GM12891 (cell line): Measurements from ENCODE around the gene ZNF385B.

Source experiments
- DNase-seq: peaks from one replicate; pipeline ENCODE4 v3.0.0; 2011; ENCODE audit warnings: low spot score; ENCODE audit not compliant: insufficient read length
- FAIRE-seq: peaks from 2 replicates; lab custom pipeline; 2011; peaks lifted over from hg19 to GRCh38; lab: Jason Lieb, UNC
- PAX5 ChIP-seq: IDR thresholded peaks from 2 replicates; pipeline ENCODE4 v1.6.1; 2011; ENCODE audit warnings: low read length, moderate library complexity, mild to moderate bottlenecking; ENCODE audit not compliant: insufficient read depth, severe bottlenecking
- POLR2A ChIP-seq: IDR thresholded peaks from 2 replicates; pipeline ENCODE4 v1.6.1; 2011; ENCODE audit warnings: low read depth, low read length, control low read depth
- POLR2AphosphoS5 ChIP-seq: IDR thresholded peaks from 2 replicates; pipeline ENCODE4 v1.6.1; 2011; ENCODE audit warnings: low read depth, low read length, control low read depth
- POU2F2 ChIP-seq: IDR thresholded peaks from 2 replicates; pipeline ENCODE4 v1.6.1; 2011; ENCODE audit warnings: low read depth, mild to moderate bottlenecking, control low read depth, low read length, moderate library complexity
- SPI1 ChIP-seq: IDR thresholded peaks from 2 replicates; pipeline ENCODE4 v1.6.1; 2011; ENCODE audit warnings: low read depth, low read length, control low read depth
- TAF1 ChIP-seq: IDR thresholded peaks from 2 replicates; pipeline ENCODE4 v1.6.1; 2011; ENCODE audit warnings: low read depth, low read length, control low read depth

Gene ZNF385B

GRCh38 chr2:179521944-179522343, 339.5 kb downstream of the ZNF385B start:
- TF ChIP-seq SPI1 (no peak), PAX5 (no peak), POLR2AphosphoS5 (no peak), TAF1 (no peak), POLR2A (no peak), POU2F2 (no peak)
- DNase-seq = no peak
- FAIRE-seq = no peak

- TF ChIP-seq SPI1 (no peak), POLR2AphosphoS5 (no peak), POLR2A (no peak), TAF1 (no peak), PAX5 (no peak), POU2F2 (no peak)
- DNase-seq (no peak), FAIRE-seq (no peak)
Measured at GRCh38 chr2:179518830-179519229, 342.6 kb downstream of the ZNF385B start.

GRCh38 chr2:179513181-179513580, 348.2 kb downstream of the ZNF385B start:
- no peak for FAIRE-seq

GRCh38 chr2:179512281-179513035, 349.0 kb downstream of the ZNF385B start:
- TF ChIP-seq POU2F2 = no peak
- no peak for TF ChIP-seq TAF1
- TF ChIP-seq SPI1 = no peak
- TF ChIP-seq POLR2A = no peak
- no peak for TF ChIP-seq POLR2AphosphoS5
- no peak for TF ChIP-seq PAX5
- DNase-seq (no peak), FAIRE-seq (no peak)

More at GRCh38 chr2:179513181-179513580, 348.2 kb downstream of the ZNF385B start:
- no peak for DNase-seq
- TF ChIP-seq POLR2A = no peak
- TF ChIP-seq PAX5 = no peak
- TF ChIP-seq POLR2AphosphoS5 = no peak
- no peak for TF ChIP-seq SPI1
- no peak for TF ChIP-seq TAF1
- TF ChIP-seq POU2F2 = no peak

GRCh38 chr2:179511105-179511789, 350.2 kb downstream of the ZNF385B start:
- no peak for DNase-seq
- TF ChIP-seq PAX5 (no peak), TAF1 (no peak), SPI1 (no peak), POU2F2 (no peak), POLR2A (no peak), POLR2AphosphoS5 (no peak)
- FAIRE-seq = no peak

GRCh38 chr2:179495315-179495714, 366.1 kb downstream of the ZNF385B start:
- no peak for FAIRE-seq
- TF ChIP-seq POU2F2 (no peak), TAF1 (no peak), PAX5 (no peak), POLR2AphosphoS5 (no peak), SPI1 (no peak), POLR2A (no peak)
- no peak for DNase-seq

GRCh38 chr2:179488563-179488962, 372.8 kb downstream of the ZNF385B start:
- no peak for FAIRE-seq
- DNase-seq = no peak
- TF ChIP-seq SPI1 (no peak), POLR2AphosphoS5 (no peak), PAX5 (no peak), POLR2A (no peak), TAF1 (no peak), POU2F2 (no peak)

- FAIRE-seq (no peak), DNase-seq (no peak)
- no peak for TF ChIP-seq SPI1
- no peak for TF ChIP-seq POU2F2
- TF ChIP-seq POLR2AphosphoS5 = no peak
- no peak for TF ChIP-seq TAF1
- TF ChIP-seq POLR2A = no peak
- TF ChIP-seq PAX5 = no peak
Measured at GRCh38 chr2:179487010-179487731, 374.2 kb downstream of the ZNF385B start.
